Suprapubic skin (tissue), 4 donors: ENCODE results near the gene GOLPH3.

Experiments used
- EP300 ChIP-seq: sonication (generic); formaldehyde crosslinking; IDR thresholded peaks from one replicate; pipeline ENCODE4 v1.6.1; 2017; ENCODE audit warnings: antibody characterized with exemption
- POLR2A ChIP-seq, 2 donors: fragments of 450-650 bp; IDR thresholded peaks; one replicate each; pipeline ENCODE4 v1.6.1; 2017; ENCODE audit warnings: antibody characterized with exemption in 2 of 2, mild to moderate bottlenecking in 2 of 2, moderate library complexity in 2 of 2
- POLR2AphosphoS5 ChIP-seq, 3 donors: sonication (generic); formaldehyde crosslinking; IDR thresholded peaks; one replicate each; pipeline ENCODE4 v1.6.1; 2017; ENCODE audit warnings: antibody characterized with exemption in 3 of 3
- TF ChIP-seq, protein P1 (sequence below), 2 donors: fragments of 200-600 bp in 1 of 2; fragments of 450-650 bp in 1 of 2; sonication (generic) in 1 of 2; IDR thresholded peaks; one replicate each; pipeline ENCODE4 v1.5.1; 2016 to 2019; ENCODE audit warnings: antibody characterized with exemption in 2 of 2, mild to moderate bottlenecking in 1 of 2, moderate library complexity in 1 of 2

GRCh38 chr5:32098890-32099310 is 75.2 kb downstream of the GOLPH3 start:
- TF ChIP-seq, protein P1, sequence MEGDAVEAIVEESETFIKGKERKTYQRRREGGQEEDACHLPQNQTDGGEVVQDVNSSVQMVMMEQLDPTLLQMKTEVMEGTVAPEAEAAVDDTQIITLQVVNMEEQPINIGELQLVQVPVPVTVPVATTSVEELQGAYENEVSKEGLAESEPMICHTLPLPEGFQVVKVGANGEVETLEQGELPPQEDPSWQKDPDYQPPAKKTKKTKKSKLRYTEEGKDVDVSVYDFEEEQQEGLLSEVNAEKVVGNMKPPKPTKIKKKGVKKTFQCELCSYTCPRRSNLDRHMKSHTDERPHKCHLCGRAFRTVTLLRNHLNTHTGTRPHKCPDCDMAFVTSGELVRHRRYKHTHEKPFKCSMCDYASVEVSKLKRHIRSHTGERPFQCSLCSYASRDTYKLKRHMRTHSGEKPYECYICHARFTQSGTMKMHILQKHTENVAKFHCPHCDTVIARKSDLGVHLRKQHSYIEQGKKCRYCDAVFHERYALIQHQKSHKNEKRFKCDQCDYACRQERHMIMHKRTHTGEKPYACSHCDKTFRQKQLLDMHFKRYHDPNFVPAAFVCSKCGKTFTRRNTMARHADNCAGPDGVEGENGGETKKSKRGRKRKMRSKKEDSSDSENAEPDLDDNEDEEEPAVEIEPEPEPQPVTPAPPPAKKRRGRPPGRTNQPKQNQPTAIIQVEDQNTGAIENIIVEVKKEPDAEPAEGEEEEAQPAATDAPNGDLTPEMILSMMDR (IDR thresholded peaks at IDR 0.05): no peak
- TF ChIP-seq POLR2A (IDR thresholded peaks at IDR 0.05): no peak
- TF ChIP-seq EP300: no peak
- TF ChIP-seq POLR2AphosphoS5 (IDR thresholded peaks at IDR 0.05): no peak
